Smooth muscle cell (in vitro differentiated cells): ENCODE data around the gene C1orf174. TPM values are rescaled to one million over a fixed set of nuclear protein-coding genes. Genes with fewer than 3 reads are reported as not detected.

ENCODE experiments used
- DNase-seq: peaks from one replicate; lab custom pipeline; 2025; ENCODE audit not compliant: unreplicated experiment; lab: John Stamatoyannopoulos, UW
- H2AFZ ChIP-seq: fragments of 200-600 bp; sonication (generic); 2 replicates; pipeline ENCODE4 v1.6.0; 2016; ENCODE audit warnings: antibody characterized with exemption, low read depth, mild to moderate bottlenecking
- H3F3A ChIP-seq: fragments of 200-600 bp; sonication (generic); 2 replicates; pipeline ENCODE4 v1.6.0; 2017; ENCODE audit warnings: antibody characterized with exemption, low read depth
- H3K27ac ChIP-seq: fragments of 200-600 bp; sonication (generic); 2 replicates; pipeline ENCODE4 v1.5.1; 2016; ENCODE audit warnings: low read depth, mild to moderate bottlenecking
- H3K27me3 ChIP-seq: fragments of 200-600 bp; sonication (generic); 2 replicates; pipeline ENCODE4 v1.6.1; 2016; ENCODE audit warnings: low read depth, mild to moderate bottlenecking
- H3K36me3 ChIP-seq: fragments of 200-600 bp; sonication (generic); 2 replicates; pipeline ENCODE4 v1.5.1; 2016; ENCODE audit warnings: low read depth
- H3K4me1 ChIP-seq: fragments of 200-600 bp; sonication (generic); 2 replicates; pipeline ENCODE4 v1.5.1; 2016; ENCODE audit warnings: low read depth
- H3K4me2 ChIP-seq: fragments of 200-600 bp; sonication (generic); 2 replicates; pipeline ENCODE4 v1.6.0; 2016; ENCODE audit warnings: mild to moderate bottlenecking
- H3K4me3 ChIP-seq: fragments of 200-600 bp; sonication (generic); 2 replicates; pipeline ENCODE4 v1.5.1; 2016; ENCODE audit warnings: mild to moderate bottlenecking
- H3K79me2 ChIP-seq: fragments of 200-600 bp; sonication (generic); 2 replicates; pipeline ENCODE4 v1.6.0; 2016; ENCODE audit warnings: low read depth, mild to moderate bottlenecking
- H3K9ac ChIP-seq: fragments of 200-600 bp; sonication (generic); 2 replicates; pipeline ENCODE4 v1.6.0; 2016; ENCODE audit warnings: low read depth
- H3K9me3 ChIP-seq: fragments of 200-600 bp; sonication (generic); replicated peaks from 2 replicates; pipeline ENCODE4 v1.5.1; 2016; ENCODE audit warnings: low read depth
- H4K20me1 ChIP-seq: fragments of 200-600 bp; sonication (generic); 2 replicates; pipeline ENCODE4 v1.6.0; 2016; ENCODE audit warnings: low read depth
- WGBS: methylation state at CpG from one replicate; pipeline ENCODE4 v1.1.7; 2016; ENCODE audit warnings: low lambda C conversion rate; 5-methylcytosine and 5-hydroxymethylcytosine counted together
- polyA plus RNA-seq: library from polyadenylated mRNA; unstranded; fragments of >200 nt; fragmentation: Nextera tagmentation; extraction: Ambion mirVana; gene quantifications from 2 replicates; pipeline ENCODE4 v1.2.1, GENCODE V29; 2016
- total RNA-seq: library from RNA; depleted of rRNA; stranded (reverse); fragments of >200 nt; gene quantifications from 2 replicates; pipeline ENCODE4 v1.2.3, GENCODE V29; 2014
- TF ChIP-seq, protein P1 (sequence below): fragments of 200-600 bp; sonication (generic); IDR thresholded peaks from 2 replicates; pipeline ENCODE4 v1.5.1; 2017; ENCODE audit warnings: borderline replicate concordance, mild to moderate bottlenecking, antibody characterized with exemption; ENCODE audit not compliant: insufficient read depth, poor library complexity, severe bottlenecking

C1orf174 gene
- total and polyA plus RNA-seq, 2 experiments from 2014 or later: 26.0 to 32.5 TPM

DNA sequence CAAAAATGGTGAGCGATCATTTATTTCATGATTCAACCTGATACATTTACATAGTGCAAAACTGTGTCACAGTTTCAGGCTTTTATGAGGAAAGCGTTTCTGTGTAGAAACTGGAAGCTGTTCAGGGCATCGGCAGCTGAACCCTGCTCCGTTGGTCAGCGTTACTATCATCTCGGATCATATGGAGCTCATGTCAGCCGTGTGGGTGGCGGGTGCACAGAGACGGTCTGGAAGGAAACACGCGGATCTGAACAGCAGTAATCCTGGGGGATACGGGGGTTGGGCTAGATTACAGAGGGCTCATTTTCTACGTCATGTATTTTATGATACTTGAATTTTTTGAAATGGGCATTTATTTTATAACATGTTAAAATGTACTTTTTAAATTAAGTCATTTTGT lies 15.1 kb downstream of the C1orf174 start:
- Histone ChIP-seq H3K27me3 (no peaks in the 10 kb centered on the region), H2AFZ (no peak overlapping the region), H3K36me3 (no peaks in the 10 kb centered on the region), H3K4me1 (no peaks in the 10 kb centered on the region), H3K27ac (no peak overlapping the region), H3K9me3 (no peaks in the 10 kb centered on the region), H3F3A (no peaks in the 10 kb centered on the region), H3K9ac (no peak overlapping the region), H3K4me3 (no peak overlapping the region), H3K79me2 (no peaks in the 10 kb centered on the region), H4K20me1 (no peaks in the 10 kb centered on the region), H3K4me2 (no peak overlapping the region)
- TF ChIP-seq, protein P1, sequence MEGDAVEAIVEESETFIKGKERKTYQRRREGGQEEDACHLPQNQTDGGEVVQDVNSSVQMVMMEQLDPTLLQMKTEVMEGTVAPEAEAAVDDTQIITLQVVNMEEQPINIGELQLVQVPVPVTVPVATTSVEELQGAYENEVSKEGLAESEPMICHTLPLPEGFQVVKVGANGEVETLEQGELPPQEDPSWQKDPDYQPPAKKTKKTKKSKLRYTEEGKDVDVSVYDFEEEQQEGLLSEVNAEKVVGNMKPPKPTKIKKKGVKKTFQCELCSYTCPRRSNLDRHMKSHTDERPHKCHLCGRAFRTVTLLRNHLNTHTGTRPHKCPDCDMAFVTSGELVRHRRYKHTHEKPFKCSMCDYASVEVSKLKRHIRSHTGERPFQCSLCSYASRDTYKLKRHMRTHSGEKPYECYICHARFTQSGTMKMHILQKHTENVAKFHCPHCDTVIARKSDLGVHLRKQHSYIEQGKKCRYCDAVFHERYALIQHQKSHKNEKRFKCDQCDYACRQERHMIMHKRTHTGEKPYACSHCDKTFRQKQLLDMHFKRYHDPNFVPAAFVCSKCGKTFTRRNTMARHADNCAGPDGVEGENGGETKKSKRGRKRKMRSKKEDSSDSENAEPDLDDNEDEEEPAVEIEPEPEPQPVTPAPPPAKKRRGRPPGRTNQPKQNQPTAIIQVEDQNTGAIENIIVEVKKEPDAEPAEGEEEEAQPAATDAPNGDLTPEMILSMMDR: no peak
- whole genome bisulfite sequencing: 89% methylated on average over 13 of the region's 13 CpGs
- no peak for DNase-seq

GRCh38 chr1:3883194-3883925 lies 16.7 kb downstream of the C1orf174 start:
- TF ChIP-seq, protein P1: no peak
- DNase-seq: no peak
- H4K20me1 ChIP-seq: no peaks in the 10 kb centered on the region
- WGBS: 96% methylated on average over 18 of the region's 18 CpGs
- peaks cover 5% of the 10 kb centered on the region for H3K9me3 ChIP-seq
- no peaks in the 10 kb centered on the region for H3F3A ChIP-seq
- H3K36me3 ChIP-seq: peaks cover 5% of the 10 kb centered on the region
- no peak overlapping the region for H3K27ac ChIP-seq
- no peak overlapping the region for H2AFZ ChIP-seq
- no peak overlapping the region for H3K4me3 ChIP-seq
- no peak overlapping the region for H3K4me2 ChIP-seq
- no peaks in the 10 kb centered on the region for H3K4me1 ChIP-seq
- H3K27me3 ChIP-seq: no peaks in the 10 kb centered on the region
- no peaks in the 10 kb centered on the region for H3K79me2 ChIP-seq
- no peak overlapping the region for H3K9ac ChIP-seq

DNA sequence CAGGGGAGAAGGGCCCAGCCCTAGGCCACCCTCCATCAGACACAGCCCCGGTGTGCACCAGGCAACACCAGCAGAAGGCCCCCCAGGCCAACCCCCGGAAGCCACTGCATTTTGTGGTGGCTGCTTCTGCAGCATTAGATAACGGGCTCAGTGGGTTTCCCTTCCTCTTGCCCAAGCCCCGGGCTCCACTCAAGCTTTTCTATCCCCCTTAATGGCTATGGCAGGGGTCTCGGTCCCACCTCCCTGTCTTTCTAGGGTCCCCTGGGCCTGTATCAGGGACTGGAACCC lies 18.9 kb downstream of the C1orf174 start:
- H2AFZ ChIP-seq: no peak overlapping the region
- H3K27ac ChIP-seq: no peak overlapping the region
- H3K4me1 ChIP-seq: no peaks in the 10 kb centered on the region
- no peaks in the 10 kb centered on the region for H3K79me2 ChIP-seq
- TF ChIP-seq, protein P1: no peak
- DNase-seq: no peak
- no peak overlapping the region for H3K4me3 ChIP-seq
- H3K9ac ChIP-seq: no peak overlapping the region
- H3F3A ChIP-seq: no peaks in the 10 kb centered on the region
- peaks cover 5% of the 10 kb centered on the region for H3K9me3 ChIP-seq
- WGBS: 98% methylated on average over 5 of the region's 5 CpGs
- peaks cover 5% of the 10 kb centered on the region for H3K36me3 ChIP-seq
- no peaks in the 10 kb centered on the region for H3K27me3 ChIP-seq
- no peak overlapping the region for H3K4me2 ChIP-seq
- no peaks in the 10 kb centered on the region for H4K20me1 ChIP-seq
